ENCODE results near the gene UBE2I. TPM values are rescaled to one million over a fixed set of nuclear protein-coding genes. Genes with fewer than 3 reads are reported as not detected.
A peak's percentile ranks its signal among the peaks of the same experiment; 100 is the strongest.
"Not testable (repeated sequence)": the region's sequence is repeated elsewhere in the genome, so short reads cannot be mapped to it uniquely, and the experiment has no call there.

UBE2I gene
- total RNA-seq, 1 donor from 2014 or later = 214 TPM

DNA sequence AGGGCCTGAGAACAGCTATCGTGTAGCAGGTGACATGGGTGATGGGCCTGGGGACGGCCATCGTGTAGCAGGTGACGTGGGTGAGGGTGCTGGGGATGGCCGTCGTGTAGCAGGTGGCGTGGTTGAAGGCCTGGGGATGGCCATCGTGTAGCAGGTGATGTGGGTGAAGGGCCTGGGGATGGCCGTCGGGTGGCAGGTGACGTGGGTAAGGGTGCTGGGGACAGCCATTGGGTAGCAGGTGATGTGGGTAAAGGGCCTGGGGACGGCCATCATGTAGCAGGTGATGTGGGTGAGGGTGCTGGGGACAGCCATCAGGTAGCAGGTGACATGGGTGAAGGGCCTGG is 38.1 kb upstream of the UBE2I start:
- peaks cover 10% of the 10 kb centered on the region for H3K27me3 Mint-ChIP-seq (ENCODE audit: low read depth)
- no peaks in the 10 kb centered on the region for H3K36me3 Mint-ChIP-seq
- TF ChIP-seq, protein P1, sequence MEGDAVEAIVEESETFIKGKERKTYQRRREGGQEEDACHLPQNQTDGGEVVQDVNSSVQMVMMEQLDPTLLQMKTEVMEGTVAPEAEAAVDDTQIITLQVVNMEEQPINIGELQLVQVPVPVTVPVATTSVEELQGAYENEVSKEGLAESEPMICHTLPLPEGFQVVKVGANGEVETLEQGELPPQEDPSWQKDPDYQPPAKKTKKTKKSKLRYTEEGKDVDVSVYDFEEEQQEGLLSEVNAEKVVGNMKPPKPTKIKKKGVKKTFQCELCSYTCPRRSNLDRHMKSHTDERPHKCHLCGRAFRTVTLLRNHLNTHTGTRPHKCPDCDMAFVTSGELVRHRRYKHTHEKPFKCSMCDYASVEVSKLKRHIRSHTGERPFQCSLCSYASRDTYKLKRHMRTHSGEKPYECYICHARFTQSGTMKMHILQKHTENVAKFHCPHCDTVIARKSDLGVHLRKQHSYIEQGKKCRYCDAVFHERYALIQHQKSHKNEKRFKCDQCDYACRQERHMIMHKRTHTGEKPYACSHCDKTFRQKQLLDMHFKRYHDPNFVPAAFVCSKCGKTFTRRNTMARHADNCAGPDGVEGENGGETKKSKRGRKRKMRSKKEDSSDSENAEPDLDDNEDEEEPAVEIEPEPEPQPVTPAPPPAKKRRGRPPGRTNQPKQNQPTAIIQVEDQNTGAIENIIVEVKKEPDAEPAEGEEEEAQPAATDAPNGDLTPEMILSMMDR (IDR thresholded peaks at IDR 0.05; ENCODE audit: unreplicated experiment) = no peak
- DNase-seq (ENCODE audit: low spot score in 2 of 2, unreplicated experiment in 2 of 2) = no peak
- no peaks in the 10 kb centered on the region for H3K9me3 Mint-ChIP-seq
- no peak overlapping the region for H3K27ac Mint-ChIP-seq
- H3K4me1 Mint-ChIP-seq = peaks cover 34% of the 10 kb centered on the region
- no peak overlapping the region for H3K4me3 Mint-ChIP-seq

DNA sequence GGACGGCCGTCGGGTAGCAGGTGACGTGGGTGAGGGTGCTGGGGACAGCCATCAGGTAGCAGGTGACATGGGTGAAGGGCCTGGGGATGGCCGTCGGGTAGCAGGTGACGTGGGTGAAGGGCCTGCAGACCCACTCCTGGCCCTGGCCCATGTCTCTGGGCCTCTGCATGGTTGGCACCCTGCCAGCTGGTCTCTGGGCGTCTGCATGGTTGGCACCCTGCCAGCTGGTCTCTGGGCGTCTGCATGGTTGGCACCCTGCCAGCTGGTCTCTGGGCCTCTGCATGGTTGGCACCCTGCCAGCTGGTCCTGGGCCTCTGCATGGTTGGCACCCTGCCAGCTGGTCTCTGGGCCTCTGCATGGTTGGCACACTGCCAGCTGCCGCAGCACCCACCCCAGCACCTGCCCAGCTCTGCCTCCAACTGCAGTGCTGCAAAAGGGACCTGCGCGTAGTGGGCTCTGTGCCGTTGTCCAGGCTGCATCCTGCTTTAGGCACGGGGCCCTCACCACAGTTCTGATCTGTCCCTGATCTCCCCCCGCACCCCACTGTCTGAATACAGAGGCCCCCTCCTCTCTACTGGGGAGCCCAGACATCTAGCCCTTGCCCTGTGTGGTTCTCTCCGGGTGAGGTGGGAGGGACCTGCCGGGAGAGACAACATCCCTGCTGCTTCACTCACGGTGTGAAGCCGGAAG is 37.6 kb upstream of the UBE2I start:
- H3K27me3 Mint-ChIP-seq (ENCODE audit: low read depth); H3K27ac Mint-ChIP-seq; H3K9me3 Mint-ChIP-seq; H3K36me3 Mint-ChIP-seq: not testable (repeated sequence)
- peak overlapping the region; percentile 39 for H3K4me3 Mint-ChIP-seq
- DNase-seq (ENCODE audit: low spot score in 2 of 2, unreplicated experiment in 2 of 2) = peak; percentile 88 to 94
- peaks cover 34% of the 10 kb centered on the region for H3K4me1 Mint-ChIP-seq

DNA sequence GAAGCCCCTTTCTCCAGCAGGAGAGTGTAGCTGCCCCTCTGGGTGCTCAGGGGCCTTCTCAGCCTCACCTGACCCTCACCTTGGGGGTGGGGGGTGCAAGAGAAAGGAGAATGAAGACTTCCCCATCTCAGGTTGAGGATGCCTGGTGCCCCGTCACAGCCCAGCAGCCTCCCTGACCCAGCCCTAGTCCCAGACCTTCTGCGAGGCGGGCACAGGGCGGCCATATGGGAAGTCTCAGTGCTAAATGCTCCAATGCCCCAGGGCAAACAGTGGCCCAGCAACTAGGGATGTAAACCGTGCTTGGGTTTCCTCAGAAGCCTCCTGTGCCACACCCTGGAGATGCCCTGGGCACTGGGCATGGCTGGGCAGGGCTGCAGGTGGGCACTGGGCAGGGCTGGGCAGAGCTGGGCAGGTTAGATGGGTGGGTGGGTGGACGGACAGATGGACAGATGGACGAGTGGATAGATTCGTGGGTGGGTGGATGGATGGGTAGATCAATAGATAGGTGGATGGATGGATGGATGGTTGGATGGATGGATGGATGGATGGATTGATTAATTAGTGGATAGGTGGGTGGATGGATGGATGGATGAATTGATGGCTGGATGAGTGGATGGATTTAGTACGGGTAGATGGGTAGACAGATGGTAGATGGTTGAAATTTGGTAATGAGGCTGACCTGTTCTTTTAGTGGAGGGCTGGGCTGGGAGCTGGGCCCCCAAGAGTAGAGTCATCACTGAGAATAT is 36.8 kb upstream of the UBE2I start:
- Mint-ChIP-seq H3K27ac (no peak overlapping the region), H3K27me3 (ENCODE audit: low read depth) (peaks cover 10% of the 10 kb centered on the region), H3K9me3 (no peaks in the 10 kb centered on the region), H3K4me3 (peak overlapping the region; percentile 39), H3K4me1 (peaks cover 35% of the 10 kb centered on the region), H3K36me3 (no peaks in the 10 kb centered on the region)
- TF ChIP-seq, protein P1 (IDR thresholded peaks at IDR 0.05; ENCODE audit: unreplicated experiment) = no peak
- DNase-seq (ENCODE audit: low spot score in 2 of 2, unreplicated experiment in 2 of 2) = no peak

DNA sequence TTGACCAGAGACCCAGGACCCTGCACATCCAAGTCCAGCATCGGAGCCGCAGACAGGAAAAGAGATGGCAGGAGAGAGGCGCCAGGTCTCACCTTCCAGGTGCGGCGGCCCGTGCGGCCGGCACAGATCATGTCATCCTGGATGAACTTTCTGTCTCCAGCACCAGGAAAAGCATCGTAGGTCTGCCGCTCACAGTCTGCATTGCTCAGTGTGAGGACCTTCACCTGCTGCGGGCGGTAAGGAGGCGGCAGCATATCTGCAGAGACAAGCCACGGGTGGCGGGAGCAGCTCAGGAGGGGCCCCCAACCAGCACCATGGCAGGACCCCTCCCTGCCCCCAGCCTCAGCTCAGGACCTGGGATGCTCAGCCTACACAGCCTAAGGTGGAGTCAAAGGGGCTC is 35.6 kb upstream of the UBE2I start:
- Mint-ChIP-seq H3K27ac (no peak overlapping the region), H3K9me3 (no peaks in the 10 kb centered on the region), H3K4me1 (peaks cover 43% of the 10 kb centered on the region), H3K36me3 (no peaks in the 10 kb centered on the region), H3K27me3 (ENCODE audit: low read depth) (peaks cover 11% of the 10 kb centered on the region), H3K4me3 (no peak overlapping the region)
- no peak for DNase-seq (ENCODE audit: low spot score in 2 of 2, unreplicated experiment in 2 of 2)
- TF ChIP-seq, protein P1 (IDR thresholded peaks at IDR 0.05; ENCODE audit: unreplicated experiment) = no peak

DNA sequence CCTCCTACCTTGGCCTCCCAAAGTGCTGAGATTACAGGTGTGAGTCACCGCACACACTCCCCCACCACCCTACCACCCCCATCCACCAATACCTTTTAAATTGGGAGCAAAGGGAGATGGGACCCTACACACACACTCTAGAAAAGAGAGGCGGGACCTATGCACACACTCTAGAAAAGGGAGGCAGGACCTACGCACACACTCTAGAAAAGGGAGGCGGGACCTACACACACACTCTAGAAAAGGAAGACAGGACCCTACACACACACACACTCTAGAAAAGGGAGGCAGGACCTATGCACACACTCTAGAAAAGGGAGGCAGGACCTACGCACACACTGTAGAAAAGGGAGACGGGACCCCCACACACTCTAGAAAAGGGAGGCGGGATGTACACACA is 34.7 kb upstream of the UBE2I start:
- peaks cover 44% of the 10 kb centered on the region for H3K4me1 Mint-ChIP-seq
- no peak overlapping the region for H3K27ac Mint-ChIP-seq
- no peaks in the 10 kb centered on the region for H3K9me3 Mint-ChIP-seq
- H3K4me3 Mint-ChIP-seq = no peak overlapping the region
- H3K36me3 Mint-ChIP-seq = no peaks in the 10 kb centered on the region
- H3K27me3 Mint-ChIP-seq (ENCODE audit: low read depth) = peaks cover 11% of the 10 kb centered on the region
- TF ChIP-seq, protein P1 (IDR thresholded peaks at IDR 0.05; ENCODE audit: unreplicated experiment) = no peak
- no peak for DNase-seq (ENCODE audit: low spot score in 2 of 2, unreplicated experiment in 2 of 2)

DNA sequence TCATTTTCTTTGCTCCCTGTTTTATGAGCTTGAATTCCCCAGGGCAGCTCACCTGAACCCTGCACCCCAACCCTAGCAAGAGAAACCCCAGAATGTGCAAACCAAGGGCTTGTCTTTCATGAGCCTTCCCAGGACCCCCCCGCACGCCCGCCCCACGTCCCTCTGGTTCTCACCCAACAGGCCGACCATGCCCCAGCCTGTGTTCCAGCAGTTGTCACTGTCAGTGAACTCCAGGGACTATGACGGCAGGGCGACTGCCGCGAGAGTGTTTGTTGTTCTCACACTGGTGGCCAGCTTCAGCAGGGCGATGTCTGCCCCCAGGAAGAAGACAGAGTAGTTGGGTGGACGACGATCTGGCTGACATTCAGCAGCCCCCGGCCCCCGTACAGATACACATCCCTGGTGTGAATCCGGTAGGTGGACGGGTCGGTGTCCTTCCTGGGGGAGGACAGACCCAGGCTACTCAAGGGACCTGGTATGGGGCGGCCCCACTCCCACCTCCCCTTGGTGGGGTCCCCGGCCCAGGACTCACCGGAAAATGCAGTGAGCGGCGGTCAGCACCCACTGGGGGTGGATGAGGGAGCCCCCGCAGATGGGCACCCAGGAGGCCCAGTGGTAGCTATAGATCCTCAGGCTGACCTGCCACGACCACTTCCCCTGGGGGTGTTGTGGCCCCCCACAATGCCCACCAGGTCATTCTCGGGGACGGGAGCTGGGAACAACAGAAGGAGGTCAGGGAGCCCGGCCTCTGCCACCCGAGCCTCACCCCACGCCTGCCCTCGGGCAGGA is 33.5 kb upstream of the UBE2I start:
- H3K27ac Mint-ChIP-seq = no peak overlapping the region
- H3K36me3 Mint-ChIP-seq = no peaks in the 10 kb centered on the region
- DNase-seq (ENCODE audit: low spot score in 2 of 2, unreplicated experiment in 2 of 2) = no peak

More for the DNA sequence above, 33.5 kb upstream of the UBE2I start:
- Mint-ChIP-seq H3K4me1 (peaks cover 36% of the 10 kb centered on the region), H3K9me3 (no peaks in the 10 kb centered on the region), H3K27me3 (ENCODE audit: low read depth) (peaks cover 13% of the 10 kb centered on the region), H3K4me3 (no peak overlapping the region)
- TF ChIP-seq, protein P1 (IDR thresholded peaks at IDR 0.05; ENCODE audit: unreplicated experiment) = no peak

All from mesothelial cell of epicardium (in vitro differentiated cells).